Sciatic nerve (tissue), 1 donor: Measurements from ENCODE around the gene SH2D3A. TPM values are rescaled to one million over a fixed set of nuclear protein-coding genes. Genes with fewer than 3 reads are reported as not detected.

Source experiments
- microRNA-seq: library from miRNA; unstranded; fragments of <30 nt; microRNA quantifications from one replicate; pipeline ENCODE4 v1.2.0, GENCODE V29; 2020
- total RNA-seq: library from RNA; stranded (reverse); fragmentation: NEBNext Ultra II Directional; extraction: Animal tissue kit (Norgen Biotek cat#: 25700); gene quantifications from one replicate; pipeline ENCODE4 v1.2.1, GENCODE V29; 2021
- donor health status: DM: no; HTN: no; CAD: no.

Gene SH2D3A
- total RNA-seq, 1 donor from 2014 or later, result 0.45 TPM

Small RNAs within 50 kb of the gene (microRNA-seq; reads per million reads assigned to microRNA genes)
- not detected for gene MIR6791

Other genes with a start within 250 kb of the SH2D3A start
- 0.62 TPM for gene TNFSF9, start 236.4 kb downstream of the SH2D3A start, total RNA-seq
- gene CD70, start 176.3 kb downstream of the SH2D3A start, total RNA-seq, result not detected
- gene TNFSF14, start 97.3 kb downstream of the SH2D3A start, total RNA-seq, result 9.8 TPM
- gene C3, start 46.8 kb downstream of the SH2D3A start, total RNA-seq, result 971 TPM
- 64.1 TPM for gene GPR108, start 29.9 kb downstream of the SH2D3A start, total RNA-seq
- gene TRIP10, start 27.8 kb downstream of the SH2D3A start, total RNA-seq, result 131 TPM
- 12.7 TPM for gene VAV1, start 5.3 kb upstream of the SH2D3A start, total RNA-seq
- gene ADGRE1, start 120.1 kb upstream of the SH2D3A start, total RNA-seq, result 1.8 TPM